H1 (cell line): ENCODE results near the gene ENTREP3. TPM values are rescaled to one million over a fixed set of nuclear protein-coding genes. Genes with fewer than 3 reads are reported as not detected.

Source experiments
- CTCF ChIA-PET: fragments of 300-600 bp; sonication (Branson Sonifier 250); formaldehyde crosslinking; loops from one replicate; lab custom pipeline; 2021; ENCODE audit not compliant: partially characterized antibody; lab: Charles Lee
- POLR2A ChIA-PET: fragments of 300-600 bp; sonication (Branson Sonifier 250); formaldehyde crosslinking; loops from one replicate; lab custom pipeline; 2021; ENCODE audit warnings: inconsistent platforms; ENCODE audit not compliant: partially characterized antibody; lab: Charles Lee
- DNase-seq, 2 experiments: peaks; one replicate each; pipeline versions ENCODE4 v3.0.0 to v3.0.0-alpha.2; 2010 to 2022; ENCODE audit warnings: low spot score in 2 of 2, low read depth in 1 of 2, mixed read lengths in 1 of 2
- FAIRE-seq: peaks from 2 replicates; lab custom pipeline; 2011; peaks lifted over from hg19 to GRCh38; lab: Jason Lieb, UNC
- H2AFZ ChIP-seq: 2 replicates; pipeline ENCODE4 v1.8.1; 2012; ENCODE audit warnings: low read length, inconsistent platforms
- H2AK5ac ChIP-seq: 2 replicates; pipeline ENCODE4 v1.6.1; 2013; ENCODE audit warnings: low read depth, low read length
- H2BK120ac ChIP-seq: replicated peaks from 2 replicates; pipeline ENCODE3; 2013; ENCODE audit warnings: low read depth, low read length, inconsistent platforms
- H2BK12ac ChIP-seq: 2 replicates; pipeline ENCODE4 v1.6.1; 2013; ENCODE audit warnings: low read depth, low read length
- H2BK15ac ChIP-seq: 2 replicates; pipeline ENCODE4 v1.6.1; 2013; ENCODE audit warnings: low read length
- H2BK20ac ChIP-seq: 2 replicates; pipeline ENCODE4 v1.6.1; 2013; ENCODE audit warnings: low read length
- H2BK5ac ChIP-seq: 2 replicates; pipeline ENCODE4 v1.6.1; 2013; ENCODE audit warnings: low read depth, low read length
- H3K14ac ChIP-seq: 2 replicates; pipeline ENCODE4 v1.6.1; 2013; ENCODE audit warnings: inconsistent platforms; ENCODE audit not compliant: insufficient read length
- H3K18ac ChIP-seq: 2 replicates; pipeline ENCODE4 v1.6.1; 2013; ENCODE audit warnings: low read length; ENCODE audit errors: extremely low read depth
- H3K23ac ChIP-seq: 2 replicates; pipeline ENCODE4 v1.6.1; 2013; ENCODE audit warnings: inconsistent platforms; ENCODE audit not compliant: insufficient read length
- H3K23me2 ChIP-seq: 2 replicates; pipeline ENCODE4 v1.6.1; 2013; ENCODE audit warnings: low read depth, low read length
- H3K27ac ChIP-seq: 2 replicates; pipeline ENCODE4 v1.6.1; 2011; ENCODE audit warnings: low read depth, low read length, inconsistent platforms
- H3K27me3 ChIP-seq, 4 experiments: replicated peaks in 1 of 4; 1 replicate in 1 of 4; 2 replicates in 3 of 4; pipeline versions ENCODE4 v1.6.1 to v1.8.1; 2011 to 2013; ENCODE audit warnings: low read length in 3 of 4, mild to moderate bottlenecking in 3 of 4, inconsistent platforms in 2 of 4, mixed read lengths in 2 of 4, moderate library complexity in 1 of 4; ENCODE audit not compliant: control insufficient read depth in 3 of 4, insufficient read depth in 3 of 4; ENCODE audit errors: extremely low read depth in 1 of 4
- H3K36me3 ChIP-seq, 4 experiments: 2 replicates each; pipeline versions ENCODE4 v1.6.1 to v1.8.1; 2011 to 2013; ENCODE audit warnings: mild to moderate bottlenecking in 4 of 4, low read length in 3 of 4, moderate library complexity in 2 of 4, control low read depth in 1 of 4, inconsistent platforms in 1 of 4; ENCODE audit not compliant: insufficient read depth in 4 of 4, control insufficient read depth in 2 of 4
- H3K4ac ChIP-seq: replicated peaks from 2 replicates; pipeline ENCODE3; 2013; ENCODE audit warnings: low read length, low read depth, mixed read lengths, inconsistent platforms; ENCODE audit not compliant: insufficient read length
- H3K4me1 ChIP-seq, 4 experiments: replicated peaks in 1 of 4; 1 replicate in 1 of 4; 2 replicates in 3 of 4; pipeline versions ENCODE4 v1.6.1 to v1.8.1; 2011 to 2013; ENCODE audit warnings: low read length in 3 of 4, inconsistent platforms in 2 of 4, mixed read lengths in 1 of 4; ENCODE audit not compliant: insufficient read depth in 4 of 4, control insufficient read depth in 3 of 4
- H3K4me2 ChIP-seq, 2 experiments: 2 replicates each; pipeline versions ENCODE4 v1.6.1 to v1.8.1; 2011 to 2013; ENCODE audit warnings: low read depth in 2 of 2, low read length in 2 of 2, control low read depth in 1 of 2, inconsistent platforms in 1 of 2, mild to moderate bottlenecking in 1 of 2; ENCODE audit not compliant: insufficient read depth in 1 of 2
- H3K4me3 ChIP-seq, 4 experiments: fragments of 200-600, 300-600 bp in 1 of 4; sonication (generic), shearing (Covaris generic), sonication (Bioruptor Twin) in 1 of 4; 2 replicates each; pipeline versions ENCODE4 v1.5.1 to v1.8.1; 2011 to 2016; ENCODE audit warnings: low read length in 4 of 4, low read depth in 3 of 4, control low read depth in 2 of 4, inconsistent platforms in 2 of 4, mild to moderate bottlenecking in 2 of 4, mixed read lengths in 1 of 4, moderate library complexity in 1 of 4; ENCODE audit not compliant: insufficient read depth in 2 of 4; ENCODE audit errors: extremely low read depth in 1 of 4
- H3K56ac ChIP-seq: replicated peaks from 2 replicates; pipeline ENCODE3; 2013; ENCODE audit warnings: low read depth, mild to moderate bottlenecking, mixed read lengths, low read length, inconsistent platforms; ENCODE audit not compliant: insufficient read length
- H3K79me1 ChIP-seq: 2 replicates; pipeline ENCODE4 v1.6.1; 2013; ENCODE audit warnings: low read depth, low read length, control low read depth
- H3K79me2 ChIP-seq, 2 experiments: 2 replicates each; pipeline versions ENCODE4 v1.6.1 to v1.8.1; 2012 to 2013; ENCODE audit warnings: low read length in 2 of 2, mild to moderate bottlenecking in 2 of 2, inconsistent platforms in 1 of 2; ENCODE audit not compliant: insufficient read depth in 2 of 2, control insufficient read depth in 1 of 2
- H3K9ac ChIP-seq, 4 experiments: replicated peaks in 1 of 4; 1 replicate in 1 of 4; 2 replicates in 3 of 4; pipeline versions ENCODE4 v1.6.1 to v1.8.1; 2011 to 2013; ENCODE audit warnings: low read depth in 3 of 4, low read length in 3 of 4, control low read depth in 2 of 4, mild to moderate bottlenecking in 2 of 4, moderate library complexity in 2 of 4, inconsistent platforms in 1 of 4; ENCODE audit errors: extremely low read depth in 1 of 4
- H3K9me3 ChIP-seq, 2 experiments: 2 replicates each; pipeline versions ENCODE4 v1.6.1 to v1.8.1; 2012 to 2013; ENCODE audit warnings: mild to moderate bottlenecking in 2 of 2, moderate library complexity in 2 of 2, control low read depth in 1 of 2, inconsistent platforms in 1 of 2, low read depth in 1 of 2, low read length in 1 of 2, mixed read lengths in 1 of 2; ENCODE audit not compliant: insufficient read depth in 2 of 2
- H4K20me1 ChIP-seq, 2 experiments: replicated peaks in 1 of 2; 2 replicates each; pipeline versions ENCODE3 to v1.8.1; 2011 to 2013; ENCODE audit warnings: inconsistent platforms in 2 of 2, low read length in 2 of 2, mild to moderate bottlenecking in 1 of 2; ENCODE audit not compliant: insufficient read depth in 2 of 2, control insufficient read depth in 1 of 2
- H4K5ac ChIP-seq: 2 replicates; pipeline ENCODE4 v1.6.1; 2013; ENCODE audit warnings: low read length, low read depth, mixed read lengths, inconsistent platforms; ENCODE audit not compliant: insufficient read length
- H4K8ac ChIP-seq: 2 replicates; pipeline ENCODE4 v1.8.0; 2013; ENCODE audit warnings: mild to moderate bottlenecking, moderate library complexity, low read length, inconsistent platforms; ENCODE audit not compliant: insufficient read depth; ENCODE audit errors: extremely low read depth
- H4K91ac ChIP-seq: replicated peaks from 2 replicates; pipeline ENCODE3; 2013; ENCODE audit warnings: low read length, mixed read lengths, inconsistent platforms; ENCODE audit not compliant: insufficient read length
- HDAC2 ChIP-seq, 2 experiments: fragments of 300-600 bp in 1 of 2; sonication (generic) in 1 of 2; IDR thresholded peaks; 2 replicates each; pipeline ENCODE4 v1.6.1; 2011 to 2012; ENCODE audit warnings: low read depth in 2 of 2, low read length in 2 of 2, mild to moderate bottlenecking in 2 of 2, moderate library complexity in 2 of 2, borderline replicate concordance in 1 of 2, inconsistent platforms in 1 of 2
- RAD21 ChIP-seq, 2 experiments: IDR thresholded peaks in 1 of 2; conservative IDR thresholded peaks in 1 of 2; 2 replicates each; pipeline ENCODE4 v1.6.1; 2011; ENCODE audit warnings: low read depth in 2 of 2, low read length in 2 of 2, improper control_type of control experiment in 1 of 2, inconsistent platforms in 1 of 2, mild to moderate bottlenecking in 1 of 2, moderate library complexity in 1 of 2
- WGBS, 2 experiments: shearing (Covaris generic) in 1 of 2; methylation state at CpG; one replicate each; pipeline versions ENCODE4 v1.1.6 to v1.1.7; 2013 to 2015; ENCODE audit warnings: low lambda C conversion rate in 2 of 2, mixed read lengths in 2 of 2, inconsistent platforms in 1 of 2, low coverage in 1 of 2, missing lambda C conversion rate in 1 of 2; ENCODE audit not compliant: insufficient replicate concordance in 2 of 2, insufficient coverage in 1 of 2, insufficient read length in 1 of 2; ENCODE audit errors: extremely low coverage in 1 of 2, missing lambda C conversion rate in 1 of 2; 5-methylcytosine and 5-hydroxymethylcytosine counted together
- polyA plus RNA-seq, 7 experiments: library from polyadenylated mRNA; depleted of rRNA in 3 of 7; stranded (reverse) in 5 of 7; unstranded in 2 of 7; fragments of >200 nt in 5 of 7; fragments of 200-250 nt in 2 of 7; gene quantifications; 1 replicate in 5 of 7; 2 replicates in 1 of 7; 4 replicates in 1 of 7; pipeline versions ENCODE4 v1.2.1 to v1.2.3, GENCODE V29; 2011 to 2013; ENCODE audit warnings: missing spikeins in 2 of 7, mixed read lengths in 2 of 7
- total RNA-seq: library from RNA; stranded (reverse); fragmentation: NEBNext Ultra II Directional; extraction: Animal tissue kit (Norgen Biotek cat#: 25700); gene quantifications from 2 replicates; pipeline ENCODE4 v1.2.1, GENCODE V29; 2021
- TF ChIP-seq, protein P1 (sequence below), 3 experiments: IDR thresholded peaks; 1 replicate in 2 of 3; 2 replicates in 1 of 3; pipeline versions ENCODE4 v1.5.1 to v1.6.1; 2011; ENCODE audit warnings: low read length in 3 of 3, mild to moderate bottlenecking in 3 of 3, inconsistent platforms in 2 of 3, low read depth in 1 of 3, moderate library complexity in 1 of 3; ENCODE audit not compliant: insufficient read depth in 1 of 3; ENCODE audit errors: control extremely low read depth in 1 of 3

The ENTREP3 gene
- total and polyA plus RNA-seq, 2 of the 8 experiments (the other 6 are each of a cell fraction or from before 2014, with no cell fraction given): 22.8 to 52.2 TPM

- H3K4me3 ChIP-seq: no peak overlapping the region
- CTCF ChIA-PET: interaction anchor here (3.3 to 15.2 kb wide), 5 partner anchors 11 to 69 kb away, joined by 16 to 227 read pairs (median 21); partner anchors contain the start of genes CLK2, FDPS and RUSC1
- H3K14ac ChIP-seq: no peak overlapping the region
- no peaks in the 10 kb centered on the region for H3K79me1 ChIP-seq
- 85% methylated on average over 5 of the region's 5 CpGs; no CpG with 5 or more reads in 1 of the 2 experiments for WGBS, 2 experiments
- peaks cover 0 to 9% of the 10 kb centered on the region in 2 experiments for H4K20me1 ChIP-seq
- no peak overlapping the region for H2BK5ac ChIP-seq
- H4K5ac ChIP-seq: no peak overlapping the region
- peaks cover 0 to 26% (median 16%) of the 10 kb centered on the region in 4 experiments; a peak in 6 of 7 replicates for H3K4me1 ChIP-seq
- H3K56ac ChIP-seq: no peak overlapping the region
- H2AK5ac ChIP-seq: no peak overlapping the region
- H2BK12ac ChIP-seq: no peak overlapping the region; the same call in 1 of the 2 replicates
- H3K9ac ChIP-seq: no peak overlapping the region
- 0 out of 4 replicates have a peak, but pooled peaks of 1 of the 2 experiments have one; percentile 7 for TF ChIP-seq RAD21 (IDR thresholded peaks at IDR 0.05 in 1 of 2, conservative IDR thresholded peaks at IDR 0.05 in 1 of 2; ENCODE audit: low read depth in 2 of 2, low read length in 2 of 2)
- no peak for TF ChIP-seq HDAC2 (IDR thresholded peaks at IDR 0.05; ENCODE audit: borderline replicate concordance in 1 of 2, low read depth in 2 of 2, low read length in 2 of 2)
- TF ChIP-seq, protein P1, sequence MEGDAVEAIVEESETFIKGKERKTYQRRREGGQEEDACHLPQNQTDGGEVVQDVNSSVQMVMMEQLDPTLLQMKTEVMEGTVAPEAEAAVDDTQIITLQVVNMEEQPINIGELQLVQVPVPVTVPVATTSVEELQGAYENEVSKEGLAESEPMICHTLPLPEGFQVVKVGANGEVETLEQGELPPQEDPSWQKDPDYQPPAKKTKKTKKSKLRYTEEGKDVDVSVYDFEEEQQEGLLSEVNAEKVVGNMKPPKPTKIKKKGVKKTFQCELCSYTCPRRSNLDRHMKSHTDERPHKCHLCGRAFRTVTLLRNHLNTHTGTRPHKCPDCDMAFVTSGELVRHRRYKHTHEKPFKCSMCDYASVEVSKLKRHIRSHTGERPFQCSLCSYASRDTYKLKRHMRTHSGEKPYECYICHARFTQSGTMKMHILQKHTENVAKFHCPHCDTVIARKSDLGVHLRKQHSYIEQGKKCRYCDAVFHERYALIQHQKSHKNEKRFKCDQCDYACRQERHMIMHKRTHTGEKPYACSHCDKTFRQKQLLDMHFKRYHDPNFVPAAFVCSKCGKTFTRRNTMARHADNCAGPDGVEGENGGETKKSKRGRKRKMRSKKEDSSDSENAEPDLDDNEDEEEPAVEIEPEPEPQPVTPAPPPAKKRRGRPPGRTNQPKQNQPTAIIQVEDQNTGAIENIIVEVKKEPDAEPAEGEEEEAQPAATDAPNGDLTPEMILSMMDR (IDR thresholded peaks at IDR 0.05; ENCODE audit: control extremely low read depth in 1 of 3, insufficient read depth in 1 of 3, low read depth in 1 of 3, low read length in 3 of 3): peak in 2 of 3 experiments; percentile 1 to 32; a peak in 3 of 4 replicates
- 0 out of 4 replicates have a peak, but pooled peaks cover 0 to 3% of the 10 kb centered on the region in 2 experiments for H3K79me2 ChIP-seq
- H3K36me3 ChIP-seq: no peaks in the 10 kb centered on the region; a peak in 1 of 8 replicates
- FAIRE-seq (no peak), DNase-seq (no peak)
- no peak overlapping the region for H3K18ac ChIP-seq
- H3K27me3 ChIP-seq: no peaks in the 10 kb centered on the region
- H3K4me2 ChIP-seq: peak overlapping the region in 1 of 2 experiments; percentile 79; a peak in 1 of 4 replicates
- no peak overlapping the region for H3K4ac ChIP-seq
- POLR2A ChIA-PET: interaction anchor here (0.9 to 7.1 kb wide), 4 partner anchors 8 to 69 kb away, joined by 3 to 48 read pairs (median 17); partner anchors contain the start of genes CLK2 and SCAMP3
- no peak overlapping the region for H3K27ac ChIP-seq
- H4K91ac ChIP-seq: no peak overlapping the region
- H3K23ac ChIP-seq: no peak overlapping the region
- no peaks in the 10 kb centered on the region for H3K9me3 ChIP-seq
- H2BK120ac ChIP-seq: no peak overlapping the region
- peak overlapping the region; percentile 20; the same call in 1 of the 2 replicates for H2BK15ac ChIP-seq
- no peak overlapping the region for H2BK20ac ChIP-seq
- H4K8ac ChIP-seq: no peak overlapping the region; the same call in 1 of the 2 replicates
- H3K23me2 ChIP-seq: peaks cover 12% of the 10 kb centered on the region; the same call in 1 of the 2 replicates
- H2AFZ ChIP-seq: no peak overlapping the region
Observed at GRCh38 chr1:155253208-155253607, 2.1 kb downstream of the ENTREP3 start.
